Psoas muscle (tissue), 8 donors: ENCODE measurements around the gene BAZ2B. TPM values are rescaled to one million over a fixed set of nuclear protein-coding genes. Genes with fewer than 3 reads are reported as not detected.

ENCODE experiments used
- ATAC-seq, 4 donors: fragments of 200-7000 bp; cut with Tn5 transposase; one replicate each; pipeline ENCODE4 v1.9.1; 2020; ENCODE audit warnings: moderate library complexity in 3 of 4, mild to moderate bottlenecking in 2 of 4
- DNase-seq, 2 donors: peaks; one replicate each; pipeline ENCODE4 v3.0.0-alpha.2; 2020
- H3K27ac ChIP-seq: fragments of 200-600 bp; one replicate; pipeline ENCODE4 v1.8.0; 2022
- H3K27me3 ChIP-seq, 3 donors: fragments of 200-600 bp in 1 of 3; one replicate each; pipeline versions ENCODE4 v1.6.1 to v1.8.0; 2013 to 2022; ENCODE audit warnings: low read length in 2 of 3, mild to moderate bottlenecking in 2 of 3, moderate library complexity in 1 of 3; ENCODE audit not compliant: insufficient read depth in 3 of 3
- H3K36me3 ChIP-seq, 2 donors: fragments of 200-600 bp in 1 of 2; one replicate each; pipeline versions ENCODE4 v1.6.1 to v1.8.0; 2013 to 2022; ENCODE audit warnings: low read depth in 1 of 2, mild to moderate bottlenecking in 1 of 2, moderate library complexity in 1 of 2; ENCODE audit not compliant: insufficient read depth in 1 of 2
- H3K4me1 ChIP-seq: fragments of 200-600 bp; one replicate; pipeline ENCODE4 v1.8.0; 2022
- H3K4me3 ChIP-seq: fragments of 200-600 bp; one replicate; pipeline ENCODE4 v1.8.0; 2022; ENCODE audit warnings: mild to moderate bottlenecking
- H3K9me3 ChIP-seq: fragments of 200-600 bp; one replicate; pipeline ENCODE4 v1.8.0; 2022
- CTCF ChIP-seq: fragments of 200-600 bp; IDR thresholded peaks from one replicate; pipeline ENCODE4 v1.8.0; 2022; ENCODE audit warnings: antibody characterized with exemption
- WGBS, 3 donors: extraction: QIAGEN DNeasy Blood & Tissue Kit; methylation state at CpG; one replicate each; pipeline versions ENCODE4 v1.1.6 to v1.1.7; 2013; 5-methylcytosine and 5-hydroxymethylcytosine counted together
- intact Hi-C, 2 donors: fragments of 100-400 bp; cut with DNase I; formaldehyde crosslinking; loops; one replicate each; pipeline versions ENCODE4 v1.11.0 to v1.14.2; 2022
- polyA plus RNA-seq, 3 donors: library from polyadenylated mRNA; stranded (reverse); fragments of 200-250 nt; gene quantifications; one replicate each; pipeline ENCODE4 v1.2.3, GENCODE V29; 2013
- total RNA-seq, 4 donors: library from RNA; stranded (reverse); fragmentation: NEBNext Ultra II Directional in 2 of 4; extraction: Animal tissue kit (Norgen Biotek cat#: 25700) in 2 of 4; gene quantifications; one replicate each; pipeline versions ENCODE4 v1.2.1 to v1.2.4, GENCODE V29; 2021 to 2023
- donor health status: healthy with polysubstance abuse.
- donor health status: DM: no; HTN: no; CAD: no; lungs with moderate emphysema.
- donor health status: Bipolar disorder and iron deficiency.
- donor health status: healthy.
- donor health status: DM: yes; HTN: yes; CAD: no.
- donor health status: DM: no; HTN: no; CAD: no.
- donor health status: DM: no; HTN: no; CAD: no.
- donor health status: DM: yes; HTN: yes; CAD: no.

Gene BAZ2B
- total and polyA plus RNA-seq, 7 donors = 7.5 to 27.0 (median 22.7) TPM

GRCh38 chr2:159605441-159606178, 10.7 kb downstream of the BAZ2B start:
- H3K4me3 ChIP-seq = peak overlapping the region; percentile 0
- WGBS, 3 donors = 16 to 21% (median 18%) methylated on average over 3 of the region's 3 CpGs
- no peaks in the 10 kb centered on the region for H3K36me3 ChIP-seq
- ATAC-seq (no peak), DNase-seq (no peak)
- intact Hi-C loops = no loop called here
- TF ChIP-seq CTCF = no peak
- H3K27me3 ChIP-seq = no peaks in the 10 kb centered on the region
- peak overlapping the region; percentile 50 for H3K27ac ChIP-seq
- H3K4me1 ChIP-seq = peaks cover 34% of the 10 kb centered on the region
- no peaks in the 10 kb centered on the region for H3K9me3 ChIP-seq

GRCh38 chr2:159604159-159604558, 12.2 kb downstream of the BAZ2B start:
- Histone ChIP-seq H3K27ac (no peak overlapping the region), H3K4me1 (peaks cover 27% of the 10 kb centered on the region), H3K9me3 (no peaks in the 10 kb centered on the region), H3K4me3 (no peak overlapping the region), H3K36me3 (no peaks in the 10 kb centered on the region), H3K27me3 (no peaks in the 10 kb centered on the region)
- TF ChIP-seq CTCF = no peak
- ATAC-seq = peak in 2 of 4 donors; percentile 62 to 67
- no peak for DNase-seq
- intact Hi-C loops = no loop called here
- WGBS, 3 donors = 54 to 77% (median 54%) methylated on average over 2 of the region's 2 CpGs

GRCh38 chr2:159600752-159601151, 15.6 kb downstream of the BAZ2B start:
- 68 to 80% (median 76%) methylated on average over 3 of the region's 3 CpGs for WGBS, 3 donors
- no peak overlapping the region for H3K27ac ChIP-seq
- DNase-seq = no peak
- intact Hi-C loops = no loop called here
- no peaks in the 10 kb centered on the region for H3K36me3 ChIP-seq
- no peaks in the 10 kb centered on the region for H3K9me3 ChIP-seq
- peaks cover 11% of the 10 kb centered on the region for H3K4me1 ChIP-seq
- H3K27me3 ChIP-seq = no peaks in the 10 kb centered on the region
- no peak overlapping the region for H3K4me3 ChIP-seq
- no peak for TF ChIP-seq CTCF
- ATAC-seq = no peak

- ATAC-seq (no peak), DNase-seq (no peak)
- H3K27ac ChIP-seq = no peak overlapping the region
- H3K36me3 ChIP-seq = no peaks in the 10 kb centered on the region
- intact Hi-C loops = no loop called here
- 75 to 87% (median 81%) methylated on average over 6 of the region's 6 CpGs for WGBS, 3 donors
- H3K4me1 ChIP-seq = no peaks in the 10 kb centered on the region
- TF ChIP-seq CTCF = no peak
- no peaks in the 10 kb centered on the region for H3K9me3 ChIP-seq
- no peaks in the 10 kb centered on the region for H3K27me3 ChIP-seq
- no peak overlapping the region for H3K4me3 ChIP-seq
Observed at GRCh38 chr2:159595410-159596046, 20.8 kb downstream of the BAZ2B start.
